NB4 (cell line): ENCODE data around the gene INAVA.

Experiments used
- POLR2A ChIP-seq: IDR thresholded peaks from 2 replicates; pipeline ENCODE4 v1.6.1; 2011; ENCODE audit warnings: mild to moderate bottlenecking; ENCODE audit not compliant: insufficient read length; ENCODE audit errors: extremely low read depth
- TF ChIP-seq, protein P1 (sequence below): IDR thresholded peaks from one replicate; pipeline ENCODE4 v1.5.1; 2012; ENCODE audit warnings: low read depth, low read length

DNA sequence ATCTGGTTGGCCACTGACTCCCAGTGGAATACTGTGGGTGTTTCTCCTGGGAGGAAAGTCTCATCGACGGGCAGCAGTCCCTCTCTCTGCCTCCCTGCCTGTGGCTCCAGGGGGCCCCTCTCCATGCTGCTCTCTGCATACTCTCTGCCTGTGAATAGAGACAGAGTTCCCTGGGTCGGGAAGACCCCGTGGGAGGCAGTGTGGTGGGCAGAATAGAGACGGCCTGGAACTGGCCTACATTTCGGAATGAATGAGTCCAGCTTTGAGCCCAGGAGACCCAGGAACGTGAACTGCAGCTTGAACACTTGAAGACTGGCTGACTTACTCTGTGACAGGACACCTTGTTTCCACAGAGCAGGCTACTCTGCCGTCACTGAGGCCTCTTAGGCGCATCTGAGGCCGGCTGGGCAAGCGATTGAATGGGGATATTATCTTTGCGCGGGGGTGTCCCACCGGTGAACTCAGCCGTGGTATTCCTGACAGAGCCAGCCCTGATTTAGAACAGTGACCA, 64.8 kb downstream of the INAVA start:
- no peak for TF ChIP-seq POLR2A
- TF ChIP-seq, protein P1, sequence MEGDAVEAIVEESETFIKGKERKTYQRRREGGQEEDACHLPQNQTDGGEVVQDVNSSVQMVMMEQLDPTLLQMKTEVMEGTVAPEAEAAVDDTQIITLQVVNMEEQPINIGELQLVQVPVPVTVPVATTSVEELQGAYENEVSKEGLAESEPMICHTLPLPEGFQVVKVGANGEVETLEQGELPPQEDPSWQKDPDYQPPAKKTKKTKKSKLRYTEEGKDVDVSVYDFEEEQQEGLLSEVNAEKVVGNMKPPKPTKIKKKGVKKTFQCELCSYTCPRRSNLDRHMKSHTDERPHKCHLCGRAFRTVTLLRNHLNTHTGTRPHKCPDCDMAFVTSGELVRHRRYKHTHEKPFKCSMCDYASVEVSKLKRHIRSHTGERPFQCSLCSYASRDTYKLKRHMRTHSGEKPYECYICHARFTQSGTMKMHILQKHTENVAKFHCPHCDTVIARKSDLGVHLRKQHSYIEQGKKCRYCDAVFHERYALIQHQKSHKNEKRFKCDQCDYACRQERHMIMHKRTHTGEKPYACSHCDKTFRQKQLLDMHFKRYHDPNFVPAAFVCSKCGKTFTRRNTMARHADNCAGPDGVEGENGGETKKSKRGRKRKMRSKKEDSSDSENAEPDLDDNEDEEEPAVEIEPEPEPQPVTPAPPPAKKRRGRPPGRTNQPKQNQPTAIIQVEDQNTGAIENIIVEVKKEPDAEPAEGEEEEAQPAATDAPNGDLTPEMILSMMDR = no peak
